ENCODE measurements around the gene CSPG4.
A peak's percentile ranks its signal among the peaks of the same experiment; 100 is the strongest.
"Not testable (repeated sequence)": the region's sequence is repeated elsewhere in the genome, so short reads cannot be mapped to it uniquely, and the experiment has no call there.

CSPG4 gene, protein sequence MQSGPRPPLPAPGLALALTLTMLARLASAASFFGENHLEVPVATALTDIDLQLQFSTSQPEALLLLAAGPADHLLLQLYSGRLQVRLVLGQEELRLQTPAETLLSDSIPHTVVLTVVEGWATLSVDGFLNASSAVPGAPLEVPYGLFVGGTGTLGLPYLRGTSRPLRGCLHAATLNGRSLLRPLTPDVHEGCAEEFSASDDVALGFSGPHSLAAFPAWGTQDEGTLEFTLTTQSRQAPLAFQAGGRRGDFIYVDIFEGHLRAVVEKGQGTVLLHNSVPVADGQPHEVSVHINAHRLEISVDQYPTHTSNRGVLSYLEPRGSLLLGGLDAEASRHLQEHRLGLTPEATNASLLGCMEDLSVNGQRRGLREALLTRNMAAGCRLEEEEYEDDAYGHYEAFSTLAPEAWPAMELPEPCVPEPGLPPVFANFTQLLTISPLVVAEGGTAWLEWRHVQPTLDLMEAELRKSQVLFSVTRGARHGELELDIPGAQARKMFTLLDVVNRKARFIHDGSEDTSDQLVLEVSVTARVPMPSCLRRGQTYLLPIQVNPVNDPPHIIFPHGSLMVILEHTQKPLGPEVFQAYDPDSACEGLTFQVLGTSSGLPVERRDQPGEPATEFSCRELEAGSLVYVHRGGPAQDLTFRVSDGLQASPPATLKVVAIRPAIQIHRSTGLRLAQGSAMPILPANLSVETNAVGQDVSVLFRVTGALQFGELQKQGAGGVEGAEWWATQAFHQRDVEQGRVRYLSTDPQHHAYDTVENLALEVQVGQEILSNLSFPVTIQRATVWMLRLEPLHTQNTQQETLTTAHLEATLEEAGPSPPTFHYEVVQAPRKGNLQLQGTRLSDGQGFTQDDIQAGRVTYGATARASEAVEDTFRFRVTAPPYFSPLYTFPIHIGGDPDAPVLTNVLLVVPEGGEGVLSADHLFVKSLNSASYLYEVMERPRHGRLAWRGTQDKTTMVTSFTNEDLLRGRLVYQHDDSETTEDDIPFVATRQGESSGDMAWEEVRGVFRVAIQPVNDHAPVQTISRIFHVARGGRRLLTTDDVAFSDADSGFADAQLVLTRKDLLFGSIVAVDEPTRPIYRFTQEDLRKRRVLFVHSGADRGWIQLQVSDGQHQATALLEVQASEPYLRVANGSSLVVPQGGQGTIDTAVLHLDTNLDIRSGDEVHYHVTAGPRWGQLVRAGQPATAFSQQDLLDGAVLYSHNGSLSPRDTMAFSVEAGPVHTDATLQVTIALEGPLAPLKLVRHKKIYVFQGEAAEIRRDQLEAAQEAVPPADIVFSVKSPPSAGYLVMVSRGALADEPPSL (N-terminal part only)

DNA sequence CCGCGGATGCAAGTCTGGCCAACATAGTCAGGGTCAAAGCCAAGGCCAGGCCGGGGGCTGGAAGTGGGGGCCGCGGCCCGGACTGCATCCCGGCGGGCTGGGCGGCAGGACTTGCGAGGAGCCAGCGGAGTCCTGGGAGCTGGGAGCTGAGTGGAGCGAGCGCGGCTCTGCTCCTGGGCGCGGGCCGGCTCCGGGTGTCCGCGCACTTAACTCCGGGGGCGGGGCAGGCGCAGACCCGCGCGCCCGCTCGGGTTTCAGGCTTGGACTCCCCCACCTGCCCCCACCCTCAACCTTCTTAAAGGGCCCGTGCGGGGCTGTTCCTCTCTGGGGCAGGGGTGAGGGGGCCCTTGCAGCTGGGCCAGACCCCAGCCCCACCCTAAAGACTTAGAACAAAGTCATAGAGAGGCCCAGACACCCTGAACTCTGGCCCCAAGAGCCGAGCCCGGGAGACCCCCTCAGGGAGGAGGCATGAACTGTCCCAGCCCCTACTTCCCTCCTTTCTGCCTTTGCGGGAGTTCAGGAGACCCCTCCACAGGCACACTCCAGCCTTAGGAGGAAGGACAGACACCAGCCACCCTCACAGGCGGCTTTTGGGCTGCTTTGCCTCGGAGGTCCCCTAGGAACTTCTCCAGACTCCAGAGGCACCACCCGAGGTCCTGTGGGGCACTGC, at the start of gene CSPG4:
TSS of gene CSPG4 (minus strand) at position 181 of the 670 bp plus-strand sequence. CDS start at position 88, 93 bp downstream.
- DNase-seq (ENCODE audit: low read depth in 1 of 2, low spot score in 1 of 2): no peak

DNA sequence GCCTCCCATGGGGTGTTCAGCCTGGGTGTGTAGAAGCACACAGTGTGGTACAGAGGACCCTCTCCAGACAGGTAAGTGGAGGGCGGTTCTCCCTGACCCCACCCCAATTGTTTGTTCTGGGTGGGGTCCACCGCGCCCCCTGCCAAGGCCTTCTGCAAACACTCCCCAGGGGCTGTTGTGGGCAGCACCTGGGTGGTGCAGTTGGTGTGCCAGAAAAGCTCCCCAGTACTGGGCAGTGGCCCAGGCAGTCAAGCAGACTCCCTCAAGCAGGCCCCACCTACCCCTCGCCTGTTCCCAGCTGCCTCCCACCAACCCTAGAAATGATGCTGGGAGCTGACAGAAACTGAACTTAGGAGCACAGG, 49.7 kb upstream of the CSPG4 start:
- DNase-seq (ENCODE audit: low read depth in 1 of 2, low spot score in 1 of 2): not testable (repeated sequence)

DNA sequence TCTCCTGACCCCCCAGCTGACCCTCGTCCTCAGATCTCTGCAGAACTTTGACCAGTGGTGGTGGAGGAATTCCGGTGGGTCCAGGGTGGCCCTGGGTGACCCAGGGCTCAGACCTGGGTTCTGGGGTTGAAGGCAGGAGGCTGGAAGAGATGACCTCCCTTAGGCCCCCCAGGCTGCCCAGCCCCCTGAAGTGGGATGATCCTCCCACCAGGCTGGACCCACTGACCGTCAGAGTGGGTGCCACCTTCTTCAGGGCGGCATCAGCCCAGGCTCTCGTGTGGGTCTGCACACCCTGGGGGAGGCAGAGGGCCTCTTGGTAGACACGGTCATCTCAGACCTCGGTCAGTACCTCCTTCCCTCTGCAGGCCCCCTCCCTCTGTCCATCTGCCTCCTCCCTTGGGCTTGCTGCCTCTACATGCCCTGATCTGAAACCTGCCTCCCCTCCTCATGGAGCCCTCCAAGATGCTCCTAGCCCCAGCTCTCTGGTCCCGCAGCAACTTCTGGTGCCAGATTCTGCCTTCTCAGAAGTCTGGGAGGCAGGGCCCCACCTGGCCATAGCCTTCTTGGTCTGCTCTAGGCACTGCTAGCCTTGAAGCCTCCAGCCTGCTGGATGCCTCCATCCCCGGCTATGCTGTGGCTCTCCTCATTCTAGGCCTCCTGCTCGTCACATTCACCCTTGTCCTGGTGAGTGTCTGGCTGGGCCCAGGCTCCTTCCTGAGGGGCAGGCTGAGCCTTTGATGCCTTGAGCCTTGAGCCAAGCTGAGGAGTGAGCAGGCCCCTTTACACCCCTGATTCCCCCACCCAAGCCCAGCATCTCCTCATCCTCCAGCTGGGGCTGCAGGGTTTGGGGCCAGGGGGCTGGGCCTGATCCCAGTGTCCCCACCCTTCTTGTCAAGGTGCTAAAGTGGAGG, 49.1 kb upstream of the CSPG4 start:
- no peak for DNase-seq (ENCODE audit: low read depth in 1 of 2, low spot score in 1 of 2)

DNA sequence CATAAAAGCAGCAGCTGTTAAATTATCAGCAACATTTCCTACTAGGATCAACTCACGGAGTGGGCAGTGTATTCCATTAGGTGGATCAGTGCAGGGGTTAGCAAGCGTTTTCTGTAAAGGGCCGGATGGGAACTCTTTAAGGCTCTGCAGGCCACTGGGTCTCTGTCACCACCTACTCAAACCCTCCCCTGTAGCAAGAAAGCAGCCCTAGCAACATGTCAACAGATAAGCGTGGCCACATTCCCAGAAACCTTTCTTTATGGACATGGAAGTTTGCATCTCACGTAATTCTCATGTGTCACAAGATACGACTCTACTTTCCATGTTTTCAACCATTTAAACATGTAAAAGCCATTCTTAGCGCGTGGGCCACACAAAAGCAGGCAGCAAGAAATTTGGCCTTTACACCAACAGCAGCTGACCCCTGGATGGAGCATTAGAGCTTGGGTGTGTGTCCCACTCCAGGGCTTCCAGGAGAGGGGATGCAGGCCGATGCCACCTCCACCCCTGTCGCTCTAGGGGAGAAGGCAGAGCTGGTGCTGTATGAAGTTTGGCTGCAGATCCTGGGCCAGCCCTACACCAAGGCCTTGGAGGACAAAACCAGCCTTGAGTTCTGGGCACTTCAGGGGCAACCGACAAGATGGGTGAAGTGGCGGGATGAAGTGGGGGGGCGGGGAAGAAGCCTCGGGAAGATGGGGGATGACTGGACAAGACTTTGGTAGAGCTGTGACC, 48.2 kb upstream of the CSPG4 start:
- DNase-seq (ENCODE audit: low read depth in 1 of 2, low spot score in 1 of 2): no peak

DNA sequence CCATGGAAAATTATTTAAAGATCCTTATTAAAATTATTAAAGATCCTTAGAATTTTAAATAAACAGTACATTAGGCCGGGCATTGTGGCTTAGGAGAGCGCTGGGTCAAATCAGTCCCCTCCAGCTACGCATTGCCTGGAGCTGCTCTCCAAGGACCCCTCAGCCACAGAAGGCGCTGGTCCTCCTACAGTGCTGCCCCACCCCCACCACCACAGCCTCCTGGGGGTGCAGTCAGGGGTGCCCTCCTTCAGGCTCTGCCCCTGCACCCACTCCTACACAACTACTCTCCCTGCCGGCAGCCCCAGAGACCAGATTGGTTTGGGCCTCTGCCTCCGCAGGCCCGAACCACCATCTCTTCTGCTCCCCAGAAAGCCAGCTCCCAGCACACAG, 47.5 kb upstream of the CSPG4 start:
- DNase-seq (ENCODE audit: low read depth in 1 of 2, low spot score in 1 of 2): not testable (repeated sequence)

DNA sequence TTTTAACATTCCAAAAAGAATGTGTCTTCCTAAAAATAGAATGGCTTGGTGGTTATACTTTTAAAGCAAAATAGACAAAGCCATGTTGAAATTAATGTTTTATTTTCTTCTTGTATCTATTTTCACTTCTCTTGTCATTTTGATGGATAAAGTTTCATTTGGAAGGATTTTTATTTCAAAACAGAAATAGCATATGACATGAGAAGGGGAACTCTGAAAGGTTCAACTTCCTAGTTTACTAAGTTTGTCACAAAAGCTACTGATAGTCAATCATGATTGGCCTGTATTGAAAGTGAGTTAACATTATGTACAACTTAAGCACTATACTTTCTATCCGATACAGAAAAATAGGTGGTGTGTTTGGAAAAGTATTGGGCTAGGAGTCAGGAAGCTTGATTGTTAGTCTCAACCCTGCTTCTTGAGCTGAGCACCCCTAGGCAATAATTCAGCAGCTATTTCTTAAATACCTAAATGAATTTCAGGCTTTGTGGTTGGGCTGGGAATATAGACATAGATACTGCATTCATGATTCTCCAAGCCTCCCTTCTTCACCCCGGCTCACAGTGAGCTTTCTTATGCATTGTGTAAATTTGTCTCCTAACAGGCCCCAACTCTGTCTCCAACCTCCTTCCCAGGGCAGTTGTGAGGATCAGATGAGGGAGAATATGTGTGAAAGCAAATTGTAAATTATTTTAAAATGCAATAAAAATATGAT, 46.9 kb upstream of the CSPG4 start:
- no peak for DNase-seq (ENCODE audit: low read depth in 1 of 2, low spot score in 1 of 2)

DNA sequence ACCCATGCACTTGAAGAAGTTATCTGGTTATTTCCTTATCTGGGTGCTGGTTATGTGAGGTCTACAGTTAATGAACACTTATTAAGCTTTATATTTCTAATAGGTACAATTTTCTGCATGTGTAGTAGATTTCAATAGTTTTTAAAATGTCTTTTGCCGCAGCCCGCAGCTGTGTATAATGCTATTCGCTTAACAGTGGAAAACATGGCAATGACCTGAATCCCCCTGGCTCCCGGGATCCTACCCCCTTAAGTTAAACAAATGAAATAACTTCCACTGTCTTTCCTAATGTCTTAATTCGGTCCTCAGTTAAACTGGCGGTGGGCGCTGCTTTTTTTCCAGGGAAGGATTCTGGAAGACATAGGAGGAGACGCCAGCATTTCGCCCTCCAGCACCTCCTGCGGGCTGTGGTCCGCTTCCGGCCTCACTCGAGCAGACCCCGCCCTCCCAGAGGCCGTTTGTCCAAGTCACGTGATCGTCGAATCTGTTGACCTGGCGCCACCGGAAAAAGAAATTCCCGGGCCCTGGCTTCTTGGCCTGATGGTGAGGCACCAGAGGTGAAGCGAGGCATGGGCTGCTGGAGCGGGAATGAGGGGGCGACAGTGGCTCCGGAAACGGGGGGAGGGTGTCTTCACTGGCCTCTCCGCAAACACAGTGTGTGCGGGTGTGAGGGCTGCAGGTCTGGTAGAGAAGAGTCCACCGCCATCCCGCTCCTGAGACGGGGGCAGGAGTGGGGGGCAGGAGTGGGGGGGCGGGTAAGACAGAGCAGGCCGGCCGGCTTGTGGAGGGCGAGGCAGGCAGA, 45.6 kb upstream of the CSPG4 start:
- peak; percentile 37 to 50 for DNase-seq (ENCODE audit: low read depth in 1 of 2, low spot score in 1 of 2)

DNA sequence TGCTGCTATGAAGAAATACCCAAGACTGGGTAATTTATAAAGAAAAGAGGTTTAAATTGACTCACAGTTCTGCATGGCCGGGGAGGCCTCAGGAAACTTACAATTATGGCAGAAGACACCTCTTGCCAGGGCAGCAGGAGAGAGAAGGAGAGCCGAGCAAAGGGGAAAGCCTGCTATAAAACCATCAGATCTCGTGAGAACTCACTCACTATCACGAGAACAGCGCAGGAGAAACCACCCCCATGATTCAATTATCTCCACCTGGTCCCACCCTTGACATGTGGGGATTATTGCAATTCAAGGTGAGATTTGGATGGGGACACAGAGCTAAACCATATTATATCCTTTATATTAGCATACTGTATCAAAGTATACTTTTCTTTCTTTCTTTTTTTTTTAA, 42.2 kb upstream of the CSPG4 start:
- not testable (repeated sequence) for DNase-seq (ENCODE audit: low read depth in 1 of 2, low spot score in 1 of 2)

DNA sequence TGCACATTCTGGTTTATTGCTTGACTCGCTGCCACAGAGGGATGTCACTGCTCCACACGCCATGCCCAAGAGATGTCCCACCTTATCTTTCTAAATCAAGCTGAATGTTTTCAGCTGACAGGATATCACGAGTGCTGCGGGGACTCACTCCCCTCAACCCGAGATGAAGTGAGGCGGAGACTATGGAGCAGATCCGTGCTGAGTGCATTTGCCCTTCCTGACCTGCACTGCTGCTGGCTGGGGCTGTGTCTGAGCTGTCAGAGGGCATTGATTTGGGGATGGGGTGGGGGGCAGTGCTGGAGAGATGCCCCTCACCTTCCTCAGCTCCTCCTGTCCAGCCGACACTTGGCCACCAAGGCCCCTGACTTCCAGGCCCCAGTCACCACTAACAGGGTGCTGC, 40.5 kb upstream of the CSPG4 start:
- DNase-seq (ENCODE audit: low read depth in 1 of 2, low spot score in 1 of 2): no peak

DNA sequence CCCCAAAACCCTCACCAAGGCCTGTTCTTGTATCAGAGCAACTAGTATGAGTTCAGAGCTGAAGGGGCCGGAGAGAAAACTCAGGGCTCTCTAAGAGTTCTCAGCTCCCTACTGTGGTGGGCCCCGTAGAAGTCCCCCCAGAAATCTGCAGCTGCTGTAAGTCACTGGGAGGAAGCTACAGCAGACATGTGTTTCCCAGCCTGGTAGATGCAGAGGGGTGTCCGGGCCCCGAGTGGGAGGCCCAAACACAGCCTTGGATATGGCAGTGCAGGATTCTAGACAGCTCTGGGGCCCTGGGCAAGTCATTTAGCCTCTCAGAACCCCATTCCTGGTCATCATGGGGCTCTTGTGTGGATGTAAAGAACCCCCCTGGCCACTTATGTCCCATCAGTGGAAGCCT, 39.2 kb upstream of the CSPG4 start:
- DNase-seq (ENCODE audit: low read depth in 1 of 2, low spot score in 1 of 2): no peak

DNA sequence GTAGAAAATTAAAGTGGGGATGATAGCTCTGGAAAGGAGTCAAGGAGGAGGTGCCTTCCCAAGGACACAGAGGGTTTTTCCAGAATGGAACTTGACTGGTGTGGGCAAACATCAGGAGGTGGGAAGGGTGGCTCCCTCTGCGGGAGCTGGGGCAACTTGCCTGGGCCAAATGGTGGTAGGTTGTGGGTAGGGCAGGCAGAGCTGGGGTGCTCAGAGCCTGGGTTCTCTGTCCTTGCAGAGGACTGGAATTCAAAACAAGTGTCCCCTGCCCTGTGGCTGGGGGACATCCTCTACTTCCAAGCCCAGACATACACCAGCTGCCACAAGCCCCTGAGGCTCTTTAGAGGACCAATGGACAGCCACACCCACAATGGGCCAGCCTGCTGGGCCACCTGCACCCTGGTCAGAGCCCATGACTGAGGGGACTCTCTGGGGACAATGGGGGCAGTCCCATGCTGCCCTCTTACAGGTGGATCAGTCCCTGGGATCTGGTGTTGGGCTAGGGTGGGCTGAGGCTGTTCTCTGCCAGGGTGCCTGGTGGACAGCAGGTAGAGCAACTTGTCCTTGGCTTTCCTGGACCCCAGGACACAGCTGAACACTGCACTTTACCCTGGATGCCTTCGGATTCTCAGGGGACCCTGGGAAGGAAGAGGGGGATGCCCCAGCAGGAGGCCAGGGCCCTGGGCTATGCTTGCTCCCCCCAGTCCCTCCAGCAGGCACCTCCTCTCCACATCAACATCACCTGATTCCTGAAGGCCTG, 38.6 kb upstream of the CSPG4 start:
- DNase-seq (ENCODE audit: low read depth in 1 of 2, low spot score in 1 of 2): no peak

DNA sequence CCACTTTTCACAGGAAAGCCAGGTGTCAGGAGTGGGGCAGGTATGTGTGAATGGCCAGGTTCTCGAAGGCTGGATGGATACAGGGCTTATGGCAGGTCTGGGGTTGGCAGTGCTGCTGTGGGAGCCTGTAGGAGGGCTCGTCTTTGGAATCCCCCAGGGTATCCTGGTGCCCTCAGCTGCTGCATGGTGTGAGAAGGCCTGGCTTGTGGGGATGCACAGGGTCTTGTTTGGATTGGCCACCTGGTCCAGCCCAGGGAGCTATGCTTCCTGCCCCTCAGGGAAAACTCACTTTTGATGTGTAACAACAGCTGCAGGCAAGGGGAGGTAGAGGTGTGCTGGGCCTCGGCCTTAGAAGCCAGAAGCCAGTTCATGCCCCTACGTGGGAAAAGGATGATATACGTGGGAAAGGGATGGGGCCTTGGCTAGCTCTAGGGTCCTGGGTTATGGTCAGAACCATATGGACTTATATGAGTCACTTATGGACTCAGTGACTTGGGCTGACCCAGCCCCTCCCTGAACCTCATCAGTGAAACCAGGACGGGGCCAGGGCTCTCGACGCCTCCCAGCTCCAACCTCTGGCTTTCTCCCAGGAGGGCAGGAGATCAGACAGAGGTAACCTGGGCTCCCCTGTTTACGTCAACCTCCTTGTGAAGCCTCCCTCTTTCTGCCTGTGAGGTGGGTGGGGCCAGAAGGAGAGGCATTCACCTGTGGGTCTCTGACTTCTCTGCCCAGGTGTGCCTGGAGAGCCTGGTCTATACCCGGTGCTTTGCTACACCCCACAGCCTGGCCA, 37.8 kb upstream of the CSPG4 start:
- no peak for DNase-seq (ENCODE audit: low read depth in 1 of 2, low spot score in 1 of 2)

DNA sequence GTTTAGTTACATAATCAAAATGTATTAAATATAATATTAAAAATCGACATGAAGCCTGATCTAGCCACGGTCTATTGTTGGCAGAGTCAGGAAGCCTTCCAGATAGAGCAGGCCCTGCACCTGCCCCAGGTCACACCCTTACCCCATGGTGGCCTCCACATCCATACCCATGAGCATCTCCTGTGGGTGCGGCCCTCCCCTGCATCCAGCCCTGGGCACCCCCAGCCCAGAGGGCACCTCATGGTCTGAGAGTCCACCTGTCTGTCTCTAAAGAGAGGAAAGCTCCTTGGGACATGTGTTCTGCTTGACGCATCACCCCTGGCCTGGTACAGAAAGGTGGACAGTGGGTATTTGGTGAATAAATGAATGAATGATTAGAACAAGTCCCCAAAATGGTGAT, 37.2 kb upstream of the CSPG4 start:
- DNase-seq (ENCODE audit: low read depth in 1 of 2, low spot score in 1 of 2): no peak

DNA sequence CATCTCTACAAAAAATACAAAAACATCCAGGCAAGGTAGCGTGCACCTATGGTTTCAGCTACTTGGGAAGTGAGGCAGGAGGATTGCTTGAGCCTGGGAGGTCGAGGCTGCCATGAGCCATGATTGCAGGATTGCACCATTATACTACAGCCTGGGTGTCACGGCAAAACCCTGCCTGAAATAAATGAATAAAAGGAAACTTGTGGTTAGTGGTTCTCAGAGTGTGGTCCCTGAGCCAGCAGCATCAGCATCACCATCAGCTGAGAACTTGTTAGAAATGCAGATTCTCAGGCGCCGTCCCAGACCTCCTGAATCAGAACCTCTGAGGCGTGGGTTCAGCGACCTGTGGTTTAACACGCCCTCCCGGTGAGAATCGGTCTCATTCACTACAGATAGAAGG, 36.2 kb upstream of the CSPG4 start:
- peak in 1 of 2 donors; percentile 12 for DNase-seq (ENCODE audit: low read depth in 1 of 2, low spot score in 1 of 2)

DNA sequence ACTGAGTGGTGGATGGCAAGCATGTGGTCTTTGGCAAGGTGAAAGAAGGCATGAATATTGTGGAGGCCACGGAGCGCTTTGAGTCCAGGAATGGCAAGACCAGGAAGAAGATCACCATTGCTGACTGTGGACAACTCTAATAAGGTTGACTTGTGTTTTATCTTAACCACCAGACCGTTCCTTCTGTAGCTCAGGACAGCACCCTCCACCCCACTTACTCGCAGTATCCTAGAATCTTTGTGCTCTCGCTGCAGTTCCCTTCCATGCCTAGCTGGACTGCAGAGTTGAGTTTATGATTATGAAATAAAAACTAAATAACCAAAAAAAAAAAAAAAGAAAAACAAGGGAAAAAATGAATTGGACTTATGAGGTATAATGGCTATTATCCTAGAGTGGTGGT, 34.5 kb upstream of the CSPG4 start:
- not testable (repeated sequence) for DNase-seq (ENCODE audit: low read depth in 1 of 2, low spot score in 1 of 2)

DNA sequence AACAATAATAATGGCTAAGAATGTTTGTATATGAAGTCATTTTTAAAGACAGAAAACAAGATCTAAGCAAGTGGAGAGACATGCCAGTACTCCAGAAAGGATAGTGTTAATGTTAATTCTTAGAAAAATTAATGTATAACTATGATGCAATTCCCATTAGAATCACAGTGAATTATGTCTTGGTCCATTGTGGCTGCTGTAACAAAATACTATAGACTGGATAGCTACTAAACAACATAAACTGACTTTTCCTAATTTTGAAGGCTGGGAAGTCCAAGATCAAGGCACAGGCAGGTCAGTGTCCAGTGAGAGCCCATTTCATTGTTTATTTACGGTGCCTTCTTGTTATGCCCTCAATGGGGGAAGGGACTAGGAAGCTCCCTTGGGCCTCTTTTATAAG, 32.7 kb upstream of the CSPG4 start:
- no peak for DNase-seq (ENCODE audit: low read depth in 1 of 2, low spot score in 1 of 2)

Measured in activated CD4-positive, alpha-beta T cell treated with anti-CD3 and anti-CD28 coated beads, Interleukin-2, amount 50 U/mL, for 24 hours (primary cell).